ENCODE results near the gene TRIM6.
A peak's percentile ranks its signal among the peaks of the same experiment; 100 is the strongest.

GRCh38 chr11:5553343-5553742, 43.1 kb upstream of the TRIM6 start:
- peak; percentile 52 for TF ChIP-seq CTCF (conservative IDR thresholded peaks at IDR 0.05; ENCODE audit: low read depth, low read length)
- TF ChIP-seq EZH2 (IDR thresholded peaks at IDR 0.05; ENCODE audit: low read length, unreplicated experiment), result no peak
- TF ChIP-seq EZH2phosphoT487 (IDR thresholded peaks at IDR 0.05; ENCODE audit: borderline replicate concordance, low read length), result no peak

Measured in PC-3 (cell line).